Panc1 (cell line): ENCODE measurements around the gene CREBBP.

Experiments used
- POLR2AphosphoS5 ChIP-seq: IDR thresholded peaks from 2 replicates; pipeline ENCODE4 v1.6.1; 2012; ENCODE audit warnings: mild to moderate bottlenecking, low read depth, low read length, moderate library complexity
- TF ChIP-seq, protein P1 (sequence below): fragments of 450-650 bp; IDR thresholded peaks from 2 replicates; pipeline ENCODE4 v1.5.1; 2017; ENCODE audit warnings: mild to moderate bottlenecking

DNA sequence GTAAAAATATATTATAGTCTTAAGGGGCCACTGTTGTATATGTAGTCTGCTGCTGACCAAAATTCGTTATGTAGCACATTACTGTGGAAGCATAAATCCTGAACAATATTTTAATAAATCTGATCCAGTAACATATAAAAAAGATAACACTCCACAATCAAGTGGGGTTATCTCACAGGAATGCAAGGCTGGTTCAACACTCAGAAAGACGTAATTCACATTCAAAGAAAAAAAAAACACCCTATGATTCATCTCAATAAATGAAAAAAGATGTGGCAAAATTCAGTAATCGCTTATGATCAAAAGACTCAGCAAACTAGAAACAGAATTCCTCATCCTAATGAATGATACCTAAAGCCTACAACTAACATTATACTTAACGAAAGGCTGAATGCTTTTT is 47.8 kb downstream of the CREBBP start:
- TF ChIP-seq, protein P1, sequence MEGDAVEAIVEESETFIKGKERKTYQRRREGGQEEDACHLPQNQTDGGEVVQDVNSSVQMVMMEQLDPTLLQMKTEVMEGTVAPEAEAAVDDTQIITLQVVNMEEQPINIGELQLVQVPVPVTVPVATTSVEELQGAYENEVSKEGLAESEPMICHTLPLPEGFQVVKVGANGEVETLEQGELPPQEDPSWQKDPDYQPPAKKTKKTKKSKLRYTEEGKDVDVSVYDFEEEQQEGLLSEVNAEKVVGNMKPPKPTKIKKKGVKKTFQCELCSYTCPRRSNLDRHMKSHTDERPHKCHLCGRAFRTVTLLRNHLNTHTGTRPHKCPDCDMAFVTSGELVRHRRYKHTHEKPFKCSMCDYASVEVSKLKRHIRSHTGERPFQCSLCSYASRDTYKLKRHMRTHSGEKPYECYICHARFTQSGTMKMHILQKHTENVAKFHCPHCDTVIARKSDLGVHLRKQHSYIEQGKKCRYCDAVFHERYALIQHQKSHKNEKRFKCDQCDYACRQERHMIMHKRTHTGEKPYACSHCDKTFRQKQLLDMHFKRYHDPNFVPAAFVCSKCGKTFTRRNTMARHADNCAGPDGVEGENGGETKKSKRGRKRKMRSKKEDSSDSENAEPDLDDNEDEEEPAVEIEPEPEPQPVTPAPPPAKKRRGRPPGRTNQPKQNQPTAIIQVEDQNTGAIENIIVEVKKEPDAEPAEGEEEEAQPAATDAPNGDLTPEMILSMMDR: no peak
- no peak for TF ChIP-seq POLR2AphosphoS5
